Measurements from ENCODE around the gene TAF10.

TAF10 gene

GRCh38 chr11:6612213-6613041 lies at the start of gene TAF10:
TAF10 (minus strand) TSS chr11:6612216; CDS start chr11:6612189, 27 bp downstream.
- peak; percentile 98 for DNase-seq

GRCh38 chr11:6660712-6661111 lies 48.7 kb upstream of the TAF10 start:
- DNase-seq: no peak

GRCh38 chr11:6658647-6659046 lies 46.6 kb upstream of the TAF10 start:
- no peak for DNase-seq

GRCh38 chr11:6657346-6657745 lies 45.3 kb upstream of the TAF10 start:
- no peak for DNase-seq

- no peak for DNase-seq
These were observed 44.9 kb upstream of the TAF10 start for GRCh38 chr11:6656936-6657335.

GRCh38 chr11:6656584-6656915 lies 44.5 kb upstream of the TAF10 start:
- DNase-seq: no peak

- peak; percentile 82 for DNase-seq
These were observed 44.0 kb upstream of the TAF10 start, which contains the start of gene DCHS1 for GRCh38 chr11:6655790-6656583. DCHS1 (minus strand) TSS chr11:6655809; CDS start chr11:6641613, 14,196 bp downstream.

- DNase-seq: peak; percentile 69
These were observed 43.2 kb upstream of the TAF10 start for GRCh38 chr11:6655020-6655789.

GRCh38 chr11:6654281-6655019 lies 42.4 kb upstream of the TAF10 start:
- no peak for DNase-seq

GRCh38 chr11:6653656-6654055 lies 41.6 kb upstream of the TAF10 start:
- DNase-seq: no peak

GRCh38 chr11:6653097-6653496 lies 41.1 kb upstream of the TAF10 start:
- no peak for DNase-seq

GRCh38 chr11:6652182-6652581 lies 40.2 kb upstream of the TAF10 start:
- no peak for DNase-seq

GRCh38 chr11:6650980-6651379 lies 39.0 kb upstream of the TAF10 start:
- no peak for DNase-seq

- DNase-seq: no peak
These were observed 38.1 kb upstream of the TAF10 start for GRCh38 chr11:6650104-6650503.

- DNase-seq: no peak
These were observed 36.5 kb upstream of the TAF10 start for GRCh38 chr11:6648501-6648900.

- DNase-seq: no peak
These were observed 35.8 kb upstream of the TAF10 start for GRCh38 chr11:6647836-6648235.

- DNase-seq: peak; percentile 72
These were observed 35.1 kb upstream of the TAF10 start for GRCh38 chr11:6646918-6647679.

GRCh38 chr11:6646576-6646917 lies 34.5 kb upstream of the TAF10 start:
- peak; percentile 93 for DNase-seq

- peak; percentile 83 for DNase-seq
These were observed 34.1 kb upstream of the TAF10 start for GRCh38 chr11:6646071-6646470.

- no peak for DNase-seq
These were observed 30.9 kb upstream of the TAF10 start for GRCh38 chr11:6642957-6643356.

GRCh38 chr11:6640985-6641701 lies 29.1 kb upstream of the TAF10 start:
- DNase-seq: no peak

Measured in left hindlimb (tissue), 1 donor.